Tibial nerve (tissue), 4 donors: Measurements from ENCODE around the gene NMT2.

Experiments used
- EP300 ChIP-seq, 2 donors: sonication (generic); formaldehyde crosslinking; IDR thresholded peaks; one replicate each; pipeline ENCODE4 v1.6.1; 2017; ENCODE audit warnings: antibody characterized with exemption in 2 of 2, mild to moderate bottlenecking in 1 of 2
- TF ChIP-seq, protein P1 (sequence below), 5 experiments: fragments of 200-600 bp in 3 of 5; fragments of 450-650 bp in 2 of 5; sonication (generic) in 3 of 5; IDR thresholded peaks; one replicate each; pipeline ENCODE4 v1.5.1; 2016 to 2019; ENCODE audit warnings: antibody characterized with exemption in 5 of 5, mild to moderate bottlenecking in 3 of 5, moderate library complexity in 2 of 5

GRCh38 chr10:15131330-15131729 is 37.2 kb downstream of the NMT2 start:
- TF ChIP-seq, protein P1, sequence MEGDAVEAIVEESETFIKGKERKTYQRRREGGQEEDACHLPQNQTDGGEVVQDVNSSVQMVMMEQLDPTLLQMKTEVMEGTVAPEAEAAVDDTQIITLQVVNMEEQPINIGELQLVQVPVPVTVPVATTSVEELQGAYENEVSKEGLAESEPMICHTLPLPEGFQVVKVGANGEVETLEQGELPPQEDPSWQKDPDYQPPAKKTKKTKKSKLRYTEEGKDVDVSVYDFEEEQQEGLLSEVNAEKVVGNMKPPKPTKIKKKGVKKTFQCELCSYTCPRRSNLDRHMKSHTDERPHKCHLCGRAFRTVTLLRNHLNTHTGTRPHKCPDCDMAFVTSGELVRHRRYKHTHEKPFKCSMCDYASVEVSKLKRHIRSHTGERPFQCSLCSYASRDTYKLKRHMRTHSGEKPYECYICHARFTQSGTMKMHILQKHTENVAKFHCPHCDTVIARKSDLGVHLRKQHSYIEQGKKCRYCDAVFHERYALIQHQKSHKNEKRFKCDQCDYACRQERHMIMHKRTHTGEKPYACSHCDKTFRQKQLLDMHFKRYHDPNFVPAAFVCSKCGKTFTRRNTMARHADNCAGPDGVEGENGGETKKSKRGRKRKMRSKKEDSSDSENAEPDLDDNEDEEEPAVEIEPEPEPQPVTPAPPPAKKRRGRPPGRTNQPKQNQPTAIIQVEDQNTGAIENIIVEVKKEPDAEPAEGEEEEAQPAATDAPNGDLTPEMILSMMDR (IDR thresholded peaks at IDR 0.05), result no peak
- TF ChIP-seq EP300 (IDR thresholded peaks at IDR 0.05), result no peak
